OCI-LY1 (cell line): Measurements from ENCODE around the gene HOXD3.

Source experiments
- H2AFZ ChIP-seq: fragments of 200-600 bp; sonication (generic), shearing (Covaris generic); 2 replicates; pipeline ENCODE4 v1.6.0; 2014; ENCODE audit warnings: antibody characterized with exemption, mild to moderate bottlenecking, low read length
- H3F3A ChIP-seq: fragments of 200-600 bp; sonication (generic), shearing (Covaris generic); 2 replicates; pipeline ENCODE4 v1.6.0; 2014; ENCODE audit warnings: mild to moderate bottlenecking, antibody characterized with exemption, low read length, moderate library complexity; ENCODE audit not compliant: insufficient read depth
- H3K27ac ChIP-seq: fragments of 200-600 bp; sonication (generic); 2 replicates; pipeline ENCODE4 v1.5.1; 2014; ENCODE audit warnings: low read length, mixed run types, mild to moderate bottlenecking, low read depth; ENCODE audit not compliant: poor library complexity, severe bottlenecking
- H3K27me3 ChIP-seq: fragments of 200-600 bp; sonication (generic); 2 replicates; pipeline ENCODE4 v1.6.0; 2014; ENCODE audit warnings: antibody characterized with exemption, mild to moderate bottlenecking, low read length, moderate library complexity; ENCODE audit not compliant: insufficient read depth
- H3K36me3 ChIP-seq: fragments of 200-600 bp; sonication (generic); 2 replicates; pipeline ENCODE4 v1.6.1; 2014; ENCODE audit warnings: mild to moderate bottlenecking, antibody characterized with exemption, low read length, moderate library complexity, mixed read lengths; ENCODE audit not compliant: insufficient read depth
- H3K4me1 ChIP-seq: fragments of 200-600 bp; sonication (generic); 2 replicates; pipeline ENCODE4 v1.5.1; 2014; ENCODE audit warnings: mild to moderate bottlenecking, low read length, moderate library complexity; ENCODE audit not compliant: insufficient read depth, severe bottlenecking
- H3K4me2 ChIP-seq: fragments of 200-600 bp; sonication (generic), shearing (Covaris generic); 2 replicates; pipeline ENCODE4 v1.6.1; 2014; ENCODE audit warnings: low read length
- H3K4me3 ChIP-seq: fragments of 200-600 bp; sonication (generic); 2 replicates; pipeline ENCODE4 v1.5.1; 2014; ENCODE audit warnings: low read length, low read depth, mild to moderate bottlenecking, mixed read lengths; ENCODE audit not compliant: poor library complexity, severe bottlenecking
- H3K79me2 ChIP-seq: fragments of 200-600 bp; shearing (Covaris generic); 2 replicates; pipeline ENCODE4 v1.6.1; 2016; ENCODE audit warnings: mixed run types, low read length, mixed read lengths; ENCODE audit not compliant: insufficient read depth
- H3K9ac ChIP-seq: fragments of 200-600 bp; sonication (generic), shearing (Covaris generic); 2 replicates; pipeline ENCODE4 v1.6.1; 2014; ENCODE audit warnings: mild to moderate bottlenecking, low read length, mixed read lengths
- H3K9me2 ChIP-seq: fragments of 200-600 bp; sonication (generic), shearing (Covaris generic); 2 replicates; pipeline ENCODE4 v1.6.1; 2014; ENCODE audit warnings: low read depth, mild to moderate bottlenecking, low read length, mixed read lengths
- H3K9me3 ChIP-seq: fragments of 200-600 bp; shearing (Covaris generic); 2 replicates; pipeline ENCODE4 v1.6.1; 2014; ENCODE audit warnings: low read length, mixed read lengths
- H4K20me1 ChIP-seq: fragments of 200-600 bp; sonication (generic), shearing (Covaris generic); 2 replicates; pipeline ENCODE4 v1.6.0; 2016; ENCODE audit warnings: mild to moderate bottlenecking, low read length; ENCODE audit not compliant: insufficient read depth
- CTCF ChIP-seq: fragments of 200-600 bp; sonication (generic), shearing (Covaris generic); IDR thresholded peaks from 2 replicates; pipeline ENCODE4 v1.5.1; 2017; ENCODE audit warnings: mild to moderate bottlenecking, antibody characterized with exemption, low read length, moderate library complexity, mixed read lengths
- EZH2 ChIP-seq: fragments of 200-600 bp; sonication (generic), shearing (Covaris generic); IDR thresholded peaks from 2 replicates; pipeline ENCODE4 v1.8.0; 2017; ENCODE audit warnings: borderline replicate concordance, mixed run types, mild to moderate bottlenecking, antibody characterized with exemption, low read length, moderate library complexity, mixed read lengths

The HOXD3 gene

GRCh38 chr2:176111846-176112374 is 45.2 kb upstream of the HOXD3 start:
- Histone ChIP-seq H3K27me3 (no peaks in the 10 kb centered on the region), H3K9me3 (no peaks in the 10 kb centered on the region), H3K9ac (no peak overlapping the region), H4K20me1 (no peaks in the 10 kb centered on the region), H3K9me2 (no peaks in the 10 kb centered on the region), H3K27ac (no peak overlapping the region), H3K4me3 (no peak overlapping the region), H3F3A (no peaks in the 10 kb centered on the region), H3K79me2 (no peaks in the 10 kb centered on the region), H3K4me2 (no peak overlapping the region), H3K36me3 (no peaks in the 10 kb centered on the region), H3K4me1 (no peaks in the 10 kb centered on the region), H2AFZ (no peak overlapping the region)
- no peak for TF ChIP-seq CTCF

- no peak for TF ChIP-seq CTCF
- TF ChIP-seq EZH2: no peak
- Histone ChIP-seq H2AFZ (no peak overlapping the region), H3K4me1 (no peaks in the 10 kb centered on the region), H3K27ac (no peak overlapping the region), H3K36me3 (no peaks in the 10 kb centered on the region), H4K20me1 (no peaks in the 10 kb centered on the region), H3F3A (no peaks in the 10 kb centered on the region), H3K79me2 (no peaks in the 10 kb centered on the region), H3K4me2 (no peak overlapping the region), H3K9ac (no peak overlapping the region), H3K27me3 (no peaks in the 10 kb centered on the region), H3K4me3 (no peak overlapping the region), H3K9me2 (no peaks in the 10 kb centered on the region), H3K9me3 (no peaks in the 10 kb centered on the region)
Measured at GRCh38 chr2:176112375-176113302, 44.5 kb upstream of the HOXD3 start.

- H3K9ac ChIP-seq: no peak overlapping the region
- no peaks in the 10 kb centered on the region for H4K20me1 ChIP-seq
- H3K27me3 ChIP-seq: no peaks in the 10 kb centered on the region
- no peak overlapping the region for H3K27ac ChIP-seq
- no peak overlapping the region for H3K4me2 ChIP-seq
- TF ChIP-seq CTCF (no peak), EZH2 (no peak)
- no peaks in the 10 kb centered on the region for H3K9me2 ChIP-seq
- H3K79me2 ChIP-seq: no peaks in the 10 kb centered on the region
- no peaks in the 10 kb centered on the region for H3K36me3 ChIP-seq
- no peaks in the 10 kb centered on the region for H3K9me3 ChIP-seq
- no peaks in the 10 kb centered on the region for H3F3A ChIP-seq
- no peaks in the 10 kb centered on the region for H3K4me1 ChIP-seq
- no peak overlapping the region for H2AFZ ChIP-seq
- H3K4me3 ChIP-seq: no peak overlapping the region
Measured at GRCh38 chr2:176114120-176114929, 42.8 kb upstream of the HOXD3 start.
